Aorta (tissue), 5 donors: Measurements from ENCODE around the gene HOXD9. TPM values are rescaled to one million over a fixed set of nuclear protein-coding genes. Genes with fewer than 3 reads are reported as not detected.

ENCODE experiments used
- ATAC-seq: fragments of 200-7000 bp; cut with Tn5 transposase; one replicate; pipeline ENCODE4 v1.9.1; 2022; ENCODE audit warnings: moderate library complexity; ENCODE audit not compliant: low FRiP score
- DNase-seq, 2 donors: peaks; one replicate each; pipeline ENCODE4 v3.0.0-alpha.2; 2020
- H3K27ac ChIP-seq, 2 donors: one replicate each; pipeline ENCODE4 v1.5.1; 2013; ENCODE audit warnings: low read length in 2 of 2, mild to moderate bottlenecking in 2 of 2, moderate library complexity in 2 of 2, control low read depth in 1 of 2, inconsistent platforms in 1 of 2, low read depth in 1 of 2
- H3K27me3 ChIP-seq, 2 donors: one replicate each; pipeline ENCODE4 v1.6.1; 2013; ENCODE audit warnings: control low read depth in 1 of 2, low read length in 1 of 2, mild to moderate bottlenecking in 1 of 2, moderate library complexity in 1 of 2; ENCODE audit not compliant: insufficient read depth in 2 of 2, control insufficient read depth in 1 of 2
- H3K36me3 ChIP-seq, 2 donors: one replicate each; pipeline ENCODE4 v1.6.1; 2013; ENCODE audit warnings: control low read depth in 1 of 2, low read length in 1 of 2, mild to moderate bottlenecking in 1 of 2; ENCODE audit not compliant: insufficient read depth in 2 of 2, control insufficient read depth in 1 of 2
- H3K4me1 ChIP-seq, 2 donors: one replicate each; pipeline ENCODE4 v1.6.1; 2013; ENCODE audit warnings: low read length in 2 of 2, control low read depth in 1 of 2, mild to moderate bottlenecking in 1 of 2, moderate library complexity in 1 of 2; ENCODE audit not compliant: insufficient read depth in 2 of 2, control insufficient read depth in 1 of 2
- H3K4me3 ChIP-seq, 2 donors: one replicate each; pipeline ENCODE4 v1.5.1; 2013; ENCODE audit warnings: low read length in 2 of 2, control low read depth in 1 of 2, mild to moderate bottlenecking in 1 of 2
- H3K9me3 ChIP-seq: one replicate; pipeline ENCODE4 v1.6.1; 2013; ENCODE audit warnings: mild to moderate bottlenecking, low read length; ENCODE audit not compliant: control insufficient read depth
- WGBS, 2 donors: extraction: QIAGEN DNeasy Blood & Tissue Kit; methylation state at CpG; one replicate each; pipeline ENCODE4 v1.1.7; 2013; 5-methylcytosine and 5-hydroxymethylcytosine counted together
- intact Hi-C, 2 donors: fragments of 100-400 bp; cut with DNase I; formaldehyde crosslinking; loops; one replicate each; pipeline versions ENCODE4 v1.14.2 to v1.15.0; 2022
- polyA plus RNA-seq, 2 donors: library from polyadenylated mRNA; stranded (reverse); fragments of 200-250 nt; gene quantifications; one replicate each; pipeline ENCODE4 v1.2.3, GENCODE V29; 2013
- total RNA-seq, 2 donors: library from RNA; stranded (reverse); fragmentation: NEBNext Ultra II Directional; extraction: Animal tissue kit (Norgen Biotek cat#: 25700); gene quantifications; one replicate each; pipeline ENCODE4 v1.2.1, GENCODE V29; 2021
- donor health status: healthy with polysubstance abuse.
- donor health status: Bipolar disorder and iron deficiency.
- donor health status: DM: no; HTN: no; CAD: no.
- donor health status: DM: no; HTN: no; CAD: no.
- donor health status: DM: yes; HTN: yes; CAD: no.

Gene HOXD9
- total and polyA plus RNA-seq, 4 donors = 0.08 to 2.3 (median 1.8) TPM; not detected in 1

DNA sequence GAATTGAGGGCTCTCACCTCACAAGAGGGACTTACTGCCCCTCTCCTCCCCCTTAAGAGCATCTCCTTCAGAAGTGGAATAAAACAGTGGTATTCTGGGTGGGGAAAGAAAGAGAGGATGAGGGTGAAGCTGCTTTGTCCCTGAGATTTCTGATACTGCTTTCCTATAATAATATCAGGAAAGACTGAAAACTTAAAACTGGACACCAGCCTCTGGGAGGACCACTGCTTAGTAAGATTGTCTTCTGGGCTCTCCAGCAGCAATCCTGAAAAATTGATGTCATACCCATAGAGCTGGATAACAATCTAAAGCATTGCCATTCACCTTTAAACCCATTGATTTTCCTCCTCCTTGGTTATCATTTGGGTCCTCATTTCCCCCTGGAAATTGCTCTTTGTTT lies 24.1 kb downstream of the HOXD9 start:
- Histone ChIP-seq H3K9me3 (no peaks in the 10 kb centered on the region), H3K4me1 (no peaks in the 10 kb centered on the region), H3K27ac (no peak overlapping the region), H3K4me3 (no peak overlapping the region), H3K27me3 (no peaks in the 10 kb centered on the region), H3K36me3 (no peaks in the 10 kb centered on the region)
- DNase-seq (no peak), ATAC-seq (no peak)
- intact Hi-C loops = loop anchor here in 1 of 2 donors (10.0 kb wide), 1 partner anchor 118 kb away; the partner anchor contains the start of gene MTX2

DNA sequence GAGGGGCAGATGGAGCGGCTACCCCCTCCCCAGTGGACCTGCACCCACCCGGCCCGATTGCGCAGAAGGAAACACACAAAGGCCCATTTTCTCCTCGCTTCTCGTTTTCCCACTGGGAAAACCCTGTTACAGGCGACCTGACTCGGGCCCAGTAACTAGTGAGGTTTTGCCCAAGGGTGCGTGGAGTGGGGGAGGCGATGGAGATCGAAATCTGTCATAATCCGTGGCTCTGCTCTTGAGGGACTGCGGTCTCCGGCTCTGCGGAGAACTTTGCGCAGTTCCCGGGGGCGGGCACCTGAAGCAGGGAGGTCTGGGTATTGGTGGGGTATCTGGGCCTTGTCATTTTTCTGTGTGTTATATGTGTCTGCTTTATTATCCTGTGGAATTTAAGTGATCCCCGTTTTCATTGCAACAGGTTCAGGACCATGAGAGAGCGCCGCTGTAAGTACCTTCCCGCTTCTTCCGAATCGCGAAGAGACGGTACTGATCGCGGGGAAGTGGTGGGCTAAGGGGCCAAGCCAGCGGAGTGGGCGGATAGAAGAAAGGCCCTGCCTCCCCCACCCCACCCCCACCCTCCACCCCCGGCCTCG lies 24.8 kb downstream of the HOXD9 start:
- H3K4me3 ChIP-seq = no peak overlapping the region
- intact Hi-C loops = loop anchor here in 1 of 2 donors (10.0 kb wide), 1 partner anchor 117 kb away; the partner anchor contains the start of gene MTX2
- no peak overlapping the region for H3K27ac ChIP-seq
- no peak for ATAC-seq
- H3K4me1 ChIP-seq = no peaks in the 10 kb centered on the region
- DNase-seq = peak in 1 of 2 donors; percentile 55
- no peaks in the 10 kb centered on the region for H3K9me3 ChIP-seq
- WGBS, 2 donors = 75 to 87% methylated on average over 32 of the region's 32 CpGs
- no peaks in the 10 kb centered on the region for H3K36me3 ChIP-seq
- H3K27me3 ChIP-seq = no peaks in the 10 kb centered on the region

DNA sequence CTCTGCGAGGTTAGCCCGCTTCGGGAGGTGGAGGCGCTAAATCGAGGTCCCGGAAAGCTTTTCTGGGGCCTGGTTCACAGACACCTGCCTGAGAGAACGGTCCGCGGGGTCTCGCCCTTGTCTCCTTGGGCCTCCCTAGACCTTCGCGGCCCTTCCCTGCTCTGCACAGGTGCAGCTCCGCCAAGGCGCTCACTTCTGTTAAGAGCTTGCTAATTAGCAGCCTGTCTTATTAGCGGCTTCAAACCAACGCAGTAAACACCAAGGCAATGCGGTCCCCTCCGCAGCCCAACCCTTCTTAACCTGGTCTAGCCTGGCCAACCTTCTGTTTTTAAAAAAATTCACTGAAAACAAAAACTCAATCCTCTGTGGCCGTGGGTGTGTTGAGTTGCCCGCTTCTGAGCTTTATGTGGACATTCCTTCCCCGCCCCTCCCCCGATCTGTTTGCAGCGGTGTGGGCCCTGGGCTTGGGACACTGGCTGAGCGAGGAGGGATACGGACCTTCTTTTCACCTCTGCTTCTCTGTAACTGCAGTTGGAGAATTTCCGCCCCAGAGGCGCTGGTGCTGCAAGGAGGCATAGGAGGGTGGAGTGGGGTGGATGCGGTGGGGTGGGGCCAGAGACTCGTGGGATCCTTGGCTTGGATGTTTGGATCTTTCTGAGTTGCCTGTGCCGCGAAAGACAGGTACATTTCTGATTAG lies 25.4 kb downstream of the HOXD9 start:
- no peaks in the 10 kb centered on the region for H3K4me1 ChIP-seq
- 62 to 81% methylated on average over 31 of the region's 31 CpGs for WGBS, 2 donors
- no peaks in the 10 kb centered on the region for H3K27me3 ChIP-seq

DNA sequence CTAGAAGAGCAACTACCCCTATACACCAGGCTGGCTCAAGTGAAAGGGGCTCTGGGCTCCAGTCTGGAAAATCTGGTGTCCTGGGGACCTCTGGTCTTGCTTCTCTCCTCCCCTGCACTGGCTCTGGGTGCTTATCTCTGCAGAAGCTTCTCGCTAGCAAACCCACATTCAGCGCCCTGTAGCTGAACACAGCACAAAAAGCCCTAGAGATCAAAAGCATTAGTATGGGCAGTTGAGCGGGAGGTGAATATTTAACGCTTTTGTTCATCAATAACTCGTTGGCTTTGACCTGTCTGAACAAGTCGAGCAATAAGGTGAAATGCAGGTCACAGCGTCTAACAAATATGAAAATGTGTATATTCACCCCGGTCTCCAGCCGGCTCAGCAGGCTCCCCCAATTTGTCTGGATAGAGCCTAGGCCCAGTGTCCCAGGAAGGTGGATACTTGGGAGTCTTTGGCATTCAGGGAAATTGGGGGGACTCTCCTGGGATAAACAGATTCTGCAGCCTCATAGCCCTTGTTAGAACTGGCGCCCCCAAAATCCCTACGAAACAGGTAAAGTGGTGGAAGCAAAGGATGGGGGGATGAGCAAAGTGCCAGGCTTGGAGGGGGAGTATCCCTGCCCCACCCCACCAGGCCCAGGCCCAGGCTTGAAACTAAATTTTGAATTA lies 26.4 kb downstream of the HOXD9 start:
- DNase-seq (no peak), ATAC-seq (no peak)
- Histone ChIP-seq H3K27me3 (no peaks in the 10 kb centered on the region), H3K4me1 (no peaks in the 10 kb centered on the region), H3K9me3 (no peaks in the 10 kb centered on the region), H3K36me3 (no peaks in the 10 kb centered on the region), H3K27ac (no peak overlapping the region), H3K4me3 (no peak overlapping the region)
- intact Hi-C loops = loop anchor here in 1 of 2 donors (10.0 kb wide), 1 partner anchor 116 kb away; the partner anchor contains the start of gene MTX2
- 87 to 93% methylated on average over 11 of the region's 11 CpGs for WGBS, 2 donors

More for the DNA sequence above, 25.4 kb downstream of the HOXD9 start:
- no peak for ATAC-seq
- H3K36me3 ChIP-seq = no peaks in the 10 kb centered on the region
- DNase-seq = peak in 1 of 2 donors; percentile 63
- H3K9me3 ChIP-seq = no peaks in the 10 kb centered on the region
- H3K4me3 ChIP-seq = no peak overlapping the region
- intact Hi-C loops = loop anchor here in 1 of 2 donors (10.0 kb wide), 1 partner anchor 117 kb away; the partner anchor contains the start of gene MTX2
- no peak overlapping the region for H3K27ac ChIP-seq

DNA sequence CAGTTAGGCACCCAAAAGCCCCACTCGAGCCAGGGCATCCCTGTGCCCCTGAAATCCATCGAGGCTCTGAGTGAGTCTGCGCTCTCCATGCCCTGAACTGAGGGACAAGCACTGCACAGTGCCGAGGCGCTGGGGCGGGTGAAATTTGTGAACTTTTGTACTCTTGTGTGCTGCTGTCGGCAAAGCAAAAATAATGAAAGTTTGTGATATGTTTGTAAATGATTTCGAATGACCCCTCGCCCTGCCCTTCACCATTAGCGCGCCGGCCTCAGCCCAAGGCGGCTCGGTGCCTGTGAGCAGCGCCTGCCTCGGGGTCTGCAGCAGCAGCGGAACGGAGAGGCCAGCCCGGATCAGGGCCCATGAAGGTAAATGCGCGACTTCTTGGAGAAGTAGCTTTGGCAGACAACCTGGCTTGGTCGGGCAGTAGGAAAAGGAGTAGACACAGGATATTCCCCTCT lies 27.0 kb downstream of the HOXD9 start:
- H3K36me3 ChIP-seq = no peaks in the 10 kb centered on the region
- ATAC-seq (no peak), DNase-seq (peak in 1 of 2 donors; percentile 72)
- no peaks in the 10 kb centered on the region for H3K27me3 ChIP-seq
- H3K27ac ChIP-seq = no peak overlapping the region
- H3K9me3 ChIP-seq = no peaks in the 10 kb centered on the region
- H3K4me3 ChIP-seq = no peak overlapping the region
- 78 to 93% methylated on average over 22 of the region's 22 CpGs for WGBS, 2 donors
- H3K4me1 ChIP-seq = no peaks in the 10 kb centered on the region
- intact Hi-C loops = loop anchor here in 1 of 2 donors (10.0 kb wide), 1 partner anchor 115 kb away; the partner anchor contains the start of gene MTX2

DNA sequence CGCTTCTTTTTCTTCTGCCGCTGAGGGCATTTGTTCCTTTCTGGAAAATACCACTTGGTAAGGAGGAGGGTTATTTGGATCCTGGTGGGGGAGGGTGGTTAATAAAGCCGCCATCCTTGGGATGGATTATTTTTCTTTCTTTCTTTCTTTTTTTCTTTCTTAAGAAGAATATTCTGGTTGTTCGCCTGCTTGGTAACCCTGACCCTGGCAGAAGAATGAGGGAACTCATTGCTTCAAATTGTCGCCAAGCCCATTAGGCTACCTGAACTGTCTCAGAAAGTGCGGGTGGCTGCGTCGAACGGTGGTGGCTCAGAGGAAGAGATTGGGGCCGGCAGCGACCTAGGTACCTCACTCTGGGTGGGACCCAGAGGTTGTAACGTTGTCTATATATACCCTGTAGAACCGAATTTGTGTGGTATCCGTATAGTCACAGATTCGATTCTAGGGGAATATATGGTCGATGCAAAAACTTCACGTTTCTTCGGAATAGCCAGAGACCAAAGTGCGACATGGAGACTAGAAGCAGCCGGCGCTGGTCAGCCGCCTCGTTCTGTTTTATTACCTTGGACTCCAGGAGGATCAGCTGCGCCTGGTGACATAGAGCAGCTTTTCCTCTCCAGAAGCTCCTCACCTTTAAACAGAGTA lies 27.5 kb downstream of the HOXD9 start:
- WGBS, 2 donors = 79 to 90% methylated on average over 24 of the region's 24 CpGs
- no peak overlapping the region for H3K27ac ChIP-seq
- ATAC-seq (no peak), DNase-seq (peak in 1 of 2 donors; percentile 61)
- H3K27me3 ChIP-seq = no peaks in the 10 kb centered on the region
- no peaks in the 10 kb centered on the region for H3K9me3 ChIP-seq
- intact Hi-C loops = loop anchor here in 1 of 2 donors (10.0 kb wide), 1 partner anchor 115 kb away; the partner anchor contains the start of gene MTX2
- no peak overlapping the region for H3K4me3 ChIP-seq
- no peaks in the 10 kb centered on the region for H3K36me3 ChIP-seq
- no peaks in the 10 kb centered on the region for H3K4me1 ChIP-seq

DNA sequence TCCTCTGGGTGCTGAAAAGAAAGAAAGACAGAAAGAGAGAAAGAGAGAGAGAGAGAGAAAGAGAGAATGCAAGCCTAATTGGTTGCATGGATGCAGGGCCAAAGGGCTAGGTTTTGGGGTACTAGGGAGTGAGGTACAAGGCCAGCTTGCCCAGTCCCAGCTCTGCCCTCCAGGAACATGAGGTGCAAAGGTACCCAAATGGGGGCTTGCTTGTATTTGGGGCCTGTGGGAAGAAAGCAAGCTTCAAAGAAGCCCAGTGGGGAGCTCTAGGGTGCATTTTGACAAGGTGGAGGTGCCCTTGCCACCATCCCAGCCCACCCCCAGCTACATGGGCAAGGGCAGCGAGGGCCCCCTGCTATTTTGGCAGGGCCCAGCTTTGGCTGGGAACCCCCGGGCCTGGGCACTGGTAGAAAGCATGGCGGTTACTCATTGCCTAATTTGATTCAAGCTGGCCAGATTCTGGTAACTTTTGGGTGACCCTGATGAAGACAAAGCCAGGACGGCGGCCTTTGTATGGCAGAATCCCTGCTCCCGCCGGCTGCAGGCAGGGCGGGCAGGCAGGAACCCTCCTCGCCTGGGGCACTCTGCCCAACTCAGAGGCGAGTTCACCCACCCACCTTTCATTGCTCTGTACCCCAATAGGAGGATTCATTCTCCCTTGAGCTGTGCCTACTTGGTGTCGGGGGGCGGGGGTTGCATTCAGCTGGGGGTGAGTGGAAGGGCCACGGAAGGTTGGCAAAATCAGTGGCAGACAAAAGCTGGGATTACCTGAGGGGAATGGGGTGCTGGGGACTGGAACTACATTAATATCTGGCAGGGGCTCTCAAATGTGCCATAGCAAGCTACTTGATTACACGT lies 28.3 kb downstream of the HOXD9 start:
- intact Hi-C loops = no loop called here
- Histone ChIP-seq H3K27me3 (no peaks in the 10 kb centered on the region), H3K9me3 (no peaks in the 10 kb centered on the region), H3K27ac (no peak overlapping the region), H3K4me1 (no peaks in the 10 kb centered on the region), H3K36me3 (no peaks in the 10 kb centered on the region), H3K4me3 (no peak overlapping the region)
- 70 to 87% methylated on average over 14 of the region's 14 CpGs for WGBS, 2 donors
- DNase-seq (peak in 1 of 2 donors; percentile 37), ATAC-seq (no peak)
